ENCODE measurements around the gene IL17RB. TPM values are rescaled to one million over a fixed set of nuclear protein-coding genes. Genes with fewer than 3 reads are reported as not detected.

The IL17RB gene
- total RNA-seq, 2 experiments from 2014 or later = 0.31 to 0.32 TPM

DNA sequence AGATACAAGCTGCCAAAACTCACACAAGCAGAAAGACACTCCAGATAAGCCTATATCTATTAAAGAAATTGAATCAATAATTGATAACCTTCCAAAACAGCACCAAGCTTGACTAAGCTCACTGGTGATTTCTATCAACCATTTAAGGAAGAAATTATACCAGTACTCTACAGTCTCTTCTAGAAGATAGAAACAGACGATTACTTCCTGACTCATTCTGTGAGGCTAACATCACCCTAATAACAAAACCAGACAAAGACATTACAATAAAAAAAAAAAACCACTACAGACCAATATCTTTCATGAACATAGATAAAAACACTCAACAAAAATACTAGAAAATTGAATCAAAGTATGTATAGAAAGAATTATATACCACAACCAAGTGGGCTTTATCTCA, 20.3 kb upstream of the IL17RB start:
- no peak for ATAC-seq
- peaks cover 15% of the 10 kb centered on the region for H3K27me3 Mint-ChIP-seq (ENCODE audit: low read depth)
- ChIA-PET POLR2A (no interaction called here), CTCF (no interaction called here)
- no peaks in the 10 kb centered on the region for H3K4me1 Mint-ChIP-seq (ENCODE audit: low read depth)
- DNase-seq = no peak
- no peak overlapping the region for H3K4me3 Mint-ChIP-seq
- no peaks in the 10 kb centered on the region for H3K36me3 Mint-ChIP-seq (ENCODE audit: low read depth)
- H3K27ac Mint-ChIP-seq = no peak overlapping the region
- no peaks in the 10 kb centered on the region for H3K9me3 Mint-ChIP-seq (ENCODE audit: insufficient read depth)

DNA sequence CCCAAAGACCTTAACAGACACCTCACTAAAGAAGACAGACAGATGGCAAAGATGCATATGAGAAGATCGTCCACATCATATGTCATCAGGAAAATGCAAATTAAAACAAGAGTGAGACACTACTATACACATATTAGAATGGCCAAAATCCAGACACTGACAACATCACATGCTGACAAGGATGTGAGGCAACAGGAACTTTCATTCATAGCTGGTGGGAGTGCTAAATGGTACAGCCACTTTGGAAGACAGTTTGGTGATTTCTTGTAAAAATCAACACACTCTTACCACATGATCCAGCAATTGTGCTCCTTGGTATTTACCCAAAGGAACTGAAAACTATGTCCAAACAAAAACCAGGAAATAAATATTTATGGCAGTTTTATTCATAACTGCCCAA, 17.8 kb upstream of the IL17RB start:
- no peak overlapping the region for H3K4me3 Mint-ChIP-seq

DNA sequence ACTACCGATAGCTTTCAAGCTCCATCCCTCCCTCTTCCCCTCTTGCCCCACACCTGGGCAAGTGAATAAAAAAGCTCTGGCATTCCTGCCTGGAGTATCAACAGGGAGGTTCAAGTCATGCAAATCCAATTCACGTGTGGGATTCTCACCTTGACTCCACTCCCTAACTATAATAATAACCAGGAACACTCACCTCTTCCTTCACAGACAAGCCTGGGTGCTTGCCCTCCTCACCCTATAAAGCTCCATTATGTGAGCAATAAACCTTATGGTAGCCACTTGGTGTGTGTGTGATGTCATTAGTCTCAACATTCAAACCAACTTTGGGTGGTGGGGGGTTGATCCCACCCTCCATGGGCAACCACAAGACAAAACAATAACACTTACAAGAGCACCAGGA, 16.8 kb upstream of the IL17RB start:
- Mint-ChIP-seq H3K27ac (no peak overlapping the region), H3K4me3 (no peak overlapping the region), H3K36me3 (ENCODE audit: low read depth) (no peaks in the 10 kb centered on the region), H3K4me1 (ENCODE audit: low read depth) (no peaks in the 10 kb centered on the region), H3K9me3 (ENCODE audit: insufficient read depth) (no peaks in the 10 kb centered on the region), H3K27me3 (ENCODE audit: low read depth) (peaks cover 15% of the 10 kb centered on the region)
- ATAC-seq (no peak), DNase-seq (no peak)
- POLR2A ChIA-PET = no interaction called here
- CTCF ChIA-PET = no interaction called here

More for the DNA sequence above, 17.8 kb upstream of the IL17RB start:
- ATAC-seq (no peak), DNase-seq (no peak)
- no peaks in the 10 kb centered on the region for H3K4me1 Mint-ChIP-seq (ENCODE audit: low read depth)
- ChIA-PET POLR2A (no interaction called here), CTCF (no interaction called here)
- no peak overlapping the region for H3K27ac Mint-ChIP-seq
- no peaks in the 10 kb centered on the region for H3K36me3 Mint-ChIP-seq (ENCODE audit: low read depth)
- H3K27me3 Mint-ChIP-seq (ENCODE audit: low read depth) = peaks cover 15% of the 10 kb centered on the region
- no peaks in the 10 kb centered on the region for H3K9me3 Mint-ChIP-seq (ENCODE audit: insufficient read depth)

DNA sequence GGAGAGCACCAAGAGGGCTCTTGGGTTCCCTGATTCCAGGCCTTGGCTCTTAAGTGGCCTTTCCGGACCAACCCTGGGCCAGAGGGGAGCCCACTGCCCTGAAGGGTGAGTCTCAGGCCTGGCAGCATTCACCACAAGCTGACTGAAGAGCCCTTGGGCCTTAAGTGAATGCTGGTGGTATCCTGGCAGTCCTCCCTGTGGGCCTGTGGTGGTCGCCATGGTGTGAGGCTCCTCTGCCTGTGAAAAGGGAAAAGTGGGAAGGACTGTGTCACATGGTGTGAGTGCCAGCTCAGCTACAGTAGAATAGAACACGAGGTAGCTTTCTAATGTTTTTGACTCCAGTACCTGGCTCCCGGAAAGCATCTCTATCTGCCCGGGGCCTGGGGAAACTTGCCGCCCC, 15.4 kb upstream of the IL17RB start:
- Mint-ChIP-seq H3K27me3 (ENCODE audit: low read depth) (peaks cover 6% of the 10 kb centered on the region), H3K4me1 (ENCODE audit: low read depth) (no peaks in the 10 kb centered on the region), H3K27ac (no peak overlapping the region), H3K4me3 (no peak overlapping the region), H3K9me3 (ENCODE audit: insufficient read depth) (no peaks in the 10 kb centered on the region), H3K36me3 (ENCODE audit: low read depth) (no peaks in the 10 kb centered on the region)
- CTCF ChIA-PET = no interaction called here
- POLR2A ChIA-PET = no interaction called here
- no peak for ATAC-seq
- DNase-seq = no peak

DNA sequence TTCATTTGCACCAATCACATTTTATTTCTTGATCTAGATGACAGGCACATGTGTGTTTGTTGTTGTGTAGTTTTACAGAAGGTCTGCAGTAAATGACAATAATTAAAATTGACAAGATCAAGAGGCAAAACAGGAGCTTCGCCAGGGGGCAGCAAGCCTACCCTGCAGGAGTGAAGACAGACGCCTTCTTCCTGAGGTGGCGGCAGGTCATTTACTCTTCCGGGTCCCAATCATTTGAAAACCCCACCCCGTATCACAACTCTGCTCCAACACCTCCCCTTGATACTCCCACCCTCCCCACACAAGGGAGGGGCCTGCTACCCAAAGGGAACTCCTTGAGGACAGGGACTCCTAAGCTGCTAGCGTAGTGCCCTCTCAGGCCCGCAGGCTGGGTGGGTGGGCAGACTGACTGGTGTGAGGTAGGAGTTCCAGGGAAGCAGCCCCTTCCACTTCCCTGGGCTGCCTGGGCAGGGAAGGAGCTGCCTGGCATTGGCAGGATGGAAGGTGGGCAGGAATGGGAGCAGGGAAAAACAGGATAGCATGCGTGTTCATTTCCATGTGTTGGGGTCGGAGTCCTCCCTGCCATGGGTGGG, 13.2 kb upstream of the IL17RB start:
- no peak for DNase-seq
- H3K4me1 Mint-ChIP-seq (ENCODE audit: low read depth) = no peaks in the 10 kb centered on the region
- POLR2A ChIA-PET = no interaction called here

DNA sequence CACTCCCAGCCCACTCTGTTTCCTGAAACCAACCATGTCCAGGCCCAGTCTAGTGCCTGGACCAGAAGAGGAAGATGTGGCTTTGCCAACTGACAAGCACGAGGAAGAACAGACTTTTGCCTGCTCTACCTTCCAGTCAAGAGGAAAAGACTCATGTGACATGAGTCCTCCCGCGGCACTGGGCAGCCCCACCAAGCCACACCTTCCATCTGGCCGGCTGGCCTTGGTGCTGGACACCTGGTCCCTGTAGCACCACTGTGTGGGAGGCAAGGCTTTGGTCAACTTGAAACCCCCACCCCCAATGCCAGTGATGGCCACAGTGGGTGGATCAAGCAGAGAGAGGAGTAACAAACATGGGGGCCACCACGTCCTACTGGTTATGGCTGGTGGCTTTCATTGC, 12.7 kb upstream of the IL17RB start:
- Mint-ChIP-seq H3K4me3 (no peak overlapping the region), H3K27ac (no peak overlapping the region), H3K27me3 (ENCODE audit: low read depth) (no peaks in the 10 kb centered on the region), H3K4me1 (ENCODE audit: low read depth) (no peaks in the 10 kb centered on the region), H3K9me3 (ENCODE audit: insufficient read depth) (no peaks in the 10 kb centered on the region), H3K36me3 (ENCODE audit: low read depth) (no peaks in the 10 kb centered on the region)
- CTCF ChIA-PET = no interaction called here
- ATAC-seq (no peak), DNase-seq (no peak)
- POLR2A ChIA-PET = no interaction called here

More for the DNA sequence above, 13.2 kb upstream of the IL17RB start:
- Mint-ChIP-seq H3K36me3 (ENCODE audit: low read depth) (no peaks in the 10 kb centered on the region), H3K27me3 (ENCODE audit: low read depth) (no peaks in the 10 kb centered on the region), H3K9me3 (ENCODE audit: insufficient read depth) (no peaks in the 10 kb centered on the region), H3K4me3 (no peak overlapping the region), H3K27ac (no peak overlapping the region)
- CTCF ChIA-PET = no interaction called here
- no peak for ATAC-seq

DNA sequence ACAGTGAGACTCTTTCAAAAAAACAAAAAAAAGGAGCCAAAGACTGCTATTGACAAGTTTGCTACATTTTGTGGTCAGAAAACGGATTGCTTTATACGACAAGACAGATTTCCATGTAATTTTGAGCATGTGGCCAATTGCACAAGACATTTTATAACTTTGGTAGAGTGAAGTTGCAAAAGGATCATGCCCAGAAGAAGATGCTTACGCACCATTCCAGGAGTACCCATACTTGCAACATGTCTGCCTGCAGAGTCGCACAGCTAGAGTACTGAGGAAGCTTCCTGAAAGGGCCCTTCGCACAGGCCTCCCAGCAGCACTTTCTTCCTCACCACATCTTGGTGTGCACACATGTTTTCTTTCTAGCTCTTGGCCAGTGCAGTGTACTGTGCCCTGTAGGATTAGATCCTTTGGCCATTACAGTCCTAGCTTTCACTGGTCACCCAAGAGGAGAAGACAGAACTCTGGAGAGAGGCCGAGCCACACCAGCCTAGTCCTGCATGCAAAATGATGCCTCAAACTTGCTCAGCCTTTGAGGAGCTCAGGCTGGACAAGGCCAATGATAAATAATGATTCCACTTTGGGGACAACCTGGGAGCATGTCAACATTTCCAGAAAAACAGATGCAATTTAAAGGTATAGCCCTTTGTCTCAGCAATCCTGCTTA, 11.8 kb upstream of the IL17RB start:
- Mint-ChIP-seq H3K27me3 (ENCODE audit: low read depth) (peaks cover 2% of the 10 kb centered on the region), H3K4me1 (ENCODE audit: low read depth) (no peaks in the 10 kb centered on the region), H3K36me3 (ENCODE audit: low read depth) (no peaks in the 10 kb centered on the region), H3K9me3 (ENCODE audit: insufficient read depth) (no peaks in the 10 kb centered on the region), H3K4me3 (no peak overlapping the region), H3K27ac (no peak overlapping the region)
- ChIA-PET CTCF (no interaction called here), POLR2A (no interaction called here)
- ATAC-seq (no peak), DNase-seq (no peak)

DNA sequence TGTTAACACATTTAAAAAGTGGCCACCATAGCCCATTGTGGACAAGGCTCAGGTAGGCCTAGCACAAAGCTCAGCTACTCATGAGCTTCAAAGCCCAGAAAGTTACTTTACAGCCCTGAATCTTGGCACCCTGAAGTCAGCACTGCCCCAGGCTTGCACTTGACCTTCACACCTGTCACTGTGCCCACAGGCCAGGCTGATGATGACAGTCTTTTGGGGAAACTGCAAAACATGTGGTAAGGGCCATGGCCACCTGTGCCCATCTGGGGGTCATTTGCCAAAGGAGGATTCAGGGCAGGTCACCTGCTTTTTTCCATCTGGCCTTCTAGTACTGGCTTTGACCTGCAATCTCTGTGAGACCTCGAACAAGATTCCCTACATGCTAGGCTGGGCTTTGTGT, 11.1 kb upstream of the IL17RB start:
- no peaks in the 10 kb centered on the region for H3K36me3 Mint-ChIP-seq (ENCODE audit: low read depth)
- no peak overlapping the region for H3K4me3 Mint-ChIP-seq
- H3K27me3 Mint-ChIP-seq (ENCODE audit: low read depth) = peaks cover 2% of the 10 kb centered on the region
- DNase-seq (no peak), ATAC-seq (no peak)
- POLR2A ChIA-PET = no interaction called here
- H3K4me1 Mint-ChIP-seq (ENCODE audit: low read depth) = no peaks in the 10 kb centered on the region
- H3K9me3 Mint-ChIP-seq (ENCODE audit: insufficient read depth) = no peaks in the 10 kb centered on the region
- CTCF ChIA-PET = no interaction called here
- H3K27ac Mint-ChIP-seq = no peak overlapping the region

DNA sequence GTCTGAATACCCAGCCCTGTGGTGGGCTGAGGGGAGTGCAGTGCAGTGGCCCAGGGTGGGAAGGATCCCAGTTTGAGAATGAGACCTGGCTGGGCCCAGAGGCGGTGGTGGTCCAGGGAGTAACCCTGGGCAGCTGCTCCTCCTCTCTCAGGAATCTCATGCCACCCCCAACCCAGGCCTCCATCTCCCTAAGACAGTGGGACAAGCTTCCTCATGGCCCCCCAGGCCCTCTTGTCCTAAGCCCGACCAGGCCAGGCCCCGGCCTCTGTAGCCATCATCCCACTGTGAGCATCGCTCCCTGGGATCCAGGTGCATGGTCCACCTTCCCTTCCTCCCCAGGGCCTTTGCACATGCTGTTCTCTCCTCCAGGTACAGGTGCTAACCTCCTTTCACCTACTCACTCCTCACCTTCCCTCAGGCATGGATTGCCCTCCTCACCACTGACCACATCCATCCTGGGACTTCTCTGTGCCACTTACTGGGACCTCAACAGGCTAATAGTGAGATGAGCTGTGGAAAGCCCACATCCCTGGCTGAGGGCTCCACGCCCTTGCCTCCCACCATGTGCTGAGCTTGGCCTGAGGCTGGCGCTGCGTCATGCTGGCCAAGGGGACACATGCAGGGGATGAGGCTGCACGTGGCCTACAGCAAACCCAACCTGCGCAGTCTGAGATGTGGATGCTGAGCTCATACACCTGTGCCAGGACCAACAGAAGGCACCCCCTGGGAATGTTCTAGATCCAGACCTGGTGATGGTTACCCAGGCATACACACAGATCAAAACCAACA, 10.1 kb upstream of the IL17RB start:
- ATAC-seq (no peak), DNase-seq (no peak)
- ChIA-PET POLR2A (no interaction called here), CTCF (no interaction called here)
- no peaks in the 10 kb centered on the region for H3K4me1 Mint-ChIP-seq (ENCODE audit: low read depth)
- H3K36me3 Mint-ChIP-seq (ENCODE audit: low read depth) = no peaks in the 10 kb centered on the region
- H3K27ac Mint-ChIP-seq = no peak overlapping the region
- H3K27me3 Mint-ChIP-seq (ENCODE audit: low read depth) = peaks cover 3% of the 10 kb centered on the region
- H3K4me3 Mint-ChIP-seq = no peak overlapping the region
- no peaks in the 10 kb centered on the region for H3K9me3 Mint-ChIP-seq (ENCODE audit: insufficient read depth)

DNA sequence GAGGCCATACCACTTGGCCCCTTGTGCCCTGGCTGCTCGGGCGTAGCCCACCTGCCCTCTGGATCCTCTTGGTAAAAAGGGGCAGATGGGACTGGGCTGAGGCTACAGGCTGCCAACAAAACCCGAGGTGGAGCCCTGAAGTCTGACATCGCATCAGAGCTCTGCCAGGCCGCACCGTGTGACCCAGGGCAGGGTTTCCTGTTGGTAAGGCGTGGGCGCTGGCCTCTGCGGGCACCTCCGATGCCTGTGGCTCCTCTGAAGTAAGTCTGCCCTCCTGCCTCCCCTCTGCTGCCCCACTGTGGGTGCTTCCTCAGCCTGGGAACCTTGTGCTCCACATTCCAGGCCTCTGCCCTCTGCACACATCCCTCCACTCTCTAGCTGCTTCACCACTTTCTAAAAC, 9.0 kb upstream of the IL17RB start:
- H3K9me3 Mint-ChIP-seq (ENCODE audit: insufficient read depth) = no peaks in the 10 kb centered on the region
- H3K4me1 Mint-ChIP-seq (ENCODE audit: low read depth) = no peaks in the 10 kb centered on the region
- H3K27ac Mint-ChIP-seq = no peak overlapping the region
- no peak overlapping the region for H3K4me3 Mint-ChIP-seq
- POLR2A ChIA-PET = no interaction called here
- CTCF ChIA-PET = no interaction called here
- ATAC-seq (no peak), DNase-seq (no peak)
- H3K36me3 Mint-ChIP-seq (ENCODE audit: low read depth) = no peaks in the 10 kb centered on the region
- peaks cover 7% of the 10 kb centered on the region for H3K27me3 Mint-ChIP-seq (ENCODE audit: low read depth)

DNA sequence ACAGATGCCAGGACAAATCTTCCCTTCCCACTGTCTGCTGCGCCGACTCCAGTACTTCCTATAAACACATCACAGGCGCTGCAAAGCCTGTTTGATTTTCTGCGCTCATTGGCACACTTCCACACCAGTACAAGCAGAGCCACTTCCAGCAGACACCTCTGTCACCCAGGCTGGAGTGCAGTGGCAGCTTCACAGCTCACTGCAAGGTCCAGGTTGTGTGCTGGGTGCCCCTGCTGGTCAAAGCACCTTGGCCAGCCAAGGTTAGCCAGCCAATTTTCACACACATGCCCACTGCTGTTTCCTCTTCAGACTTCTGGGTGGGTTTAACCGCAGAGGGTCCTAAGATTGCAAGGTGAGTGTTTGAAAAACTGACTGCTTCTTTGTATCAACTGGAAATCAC, 5.1 kb upstream of the IL17RB start:
- no peak for DNase-seq

DNA sequence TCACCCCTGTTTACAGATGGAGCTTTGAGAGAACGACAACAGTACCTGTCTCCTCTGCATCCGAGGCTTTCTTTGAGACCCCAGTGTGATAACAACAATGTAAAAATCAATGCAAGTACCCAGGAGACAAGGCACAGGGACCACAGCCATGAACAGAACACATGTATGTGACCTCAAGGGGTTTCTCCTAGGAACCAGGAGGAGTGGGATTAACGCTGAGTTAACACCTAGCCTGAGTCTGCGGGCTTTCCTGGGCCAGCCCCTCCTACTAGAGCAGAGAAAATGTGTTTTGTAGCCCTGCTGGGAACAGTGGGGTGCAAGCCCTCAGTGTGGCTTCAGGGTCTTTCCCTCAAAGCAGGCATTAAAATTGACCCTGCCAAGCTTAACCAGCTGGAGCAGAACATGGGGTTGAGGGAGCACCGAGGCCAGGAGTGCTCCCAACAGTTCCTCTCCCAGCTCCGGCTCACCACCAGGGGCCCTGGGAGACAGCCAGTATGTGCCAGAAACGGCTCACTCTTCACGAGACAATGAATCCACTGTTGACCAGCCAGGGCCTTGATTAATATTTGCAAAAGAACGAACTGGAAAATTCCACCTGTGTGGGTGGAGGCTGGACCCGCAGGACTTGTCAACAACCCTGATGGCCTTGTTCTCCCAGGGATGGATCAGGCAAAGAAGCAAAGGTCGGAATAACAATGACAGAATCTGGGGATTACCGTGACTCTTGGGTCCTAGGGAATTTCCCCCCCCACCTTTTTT, 3.8 kb upstream of the IL17RB start:
- ChIA-PET POLR2A (no interaction called here), CTCF (no interaction called here)
- H3K27ac Mint-ChIP-seq = no peak overlapping the region
- H3K27me3 Mint-ChIP-seq (ENCODE audit: low read depth) = peaks cover 40% of the 10 kb centered on the region
- DNase-seq = no peak
- no peaks in the 10 kb centered on the region for H3K36me3 Mint-ChIP-seq (ENCODE audit: low read depth)
- ATAC-seq = no peak
- H3K4me3 Mint-ChIP-seq = no peak overlapping the region
- H3K9me3 Mint-ChIP-seq (ENCODE audit: insufficient read depth) = no peaks in the 10 kb centered on the region
- H3K4me1 Mint-ChIP-seq (ENCODE audit: low read depth) = peaks cover 2% of the 10 kb centered on the region

More for the DNA sequence above, 5.1 kb upstream of the IL17RB start:
- ChIA-PET POLR2A (no interaction called here), CTCF (no interaction called here)
- no peak overlapping the region for H3K4me3 Mint-ChIP-seq
- no peak for ATAC-seq
- H3K27me3 Mint-ChIP-seq (ENCODE audit: low read depth) = peaks cover 31% of the 10 kb centered on the region
- H3K9me3 Mint-ChIP-seq (ENCODE audit: insufficient read depth) = no peaks in the 10 kb centered on the region
- no peaks in the 10 kb centered on the region for H3K36me3 Mint-ChIP-seq (ENCODE audit: low read depth)
- no peak overlapping the region for H3K27ac Mint-ChIP-seq
- no peaks in the 10 kb centered on the region for H3K4me1 Mint-ChIP-seq (ENCODE audit: low read depth)
